Stimulated activated CD8-positive, alpha-beta memory T cell treated with anti-CD3 and anti-CD28 coated beads, Interleukin-15, amount 100 ng/mL, for 48 hours (primary cell): ENCODE results near the gene PI4KA.
A peak's percentile ranks its signal among the peaks of the same experiment; 100 is the strongest.
"Not testable (repeated sequence)": the region's sequence is repeated elsewhere in the genome, so short reads cannot be mapped to it uniquely, and the experiment has no call there.

Experiments
- DNase-seq, 2 donors: peaks; one replicate each; pipeline ENCODE4 v3.0.0-alpha.2; 2020; ENCODE audit warnings: low read depth in 2 of 2

The PI4KA gene

GRCh38 chr22:20776624-20777405 is 81.8 kb downstream of the PI4KA start:
- DNase-seq: no peak

- DNase-seq: no peak
Observed at GRCh38 chr22:20775342-20775895, 83.2 kb downstream of the PI4KA start.

- no peak for DNase-seq
Observed at GRCh38 chr22:20774882-20775281, 83.7 kb downstream of the PI4KA start.

GRCh38 chr22:20773793-20774212 is 84.8 kb downstream of the PI4KA start, which contains the start of gene SERPIND1:
SERPIND1 (plus strand) TSS chr22:20774113; CDS start chr22:20779313, 5,200 bp downstream.
- no peak for DNase-seq

GRCh38 chr22:20771918-20772625 is 86.5 kb downstream of the PI4KA start:
- DNase-seq: no peak

GRCh38 chr22:20769496-20769826 is 89.2 kb downstream of the PI4KA start:
- DNase-seq: not testable (repeated sequence)

GRCh38 chr22:20766530-20766929 is 92.1 kb downstream of the PI4KA start:
- DNase-seq: no peak

GRCh38 chr22:20765938-20766337 is 92.7 kb downstream of the PI4KA start:
- DNase-seq: no peak

GRCh38 chr22:20764729-20765128 is 93.9 kb downstream of the PI4KA start:
- DNase-seq: no peak

GRCh38 chr22:20764471-20764720 is 94.2 kb downstream of the PI4KA start:
- no peak for DNase-seq

- no peak for DNase-seq
Observed at GRCh38 chr22:20763630-20764470, 94.8 kb downstream of the PI4KA start.

GRCh38 chr22:20762233-20762796 is 96.3 kb downstream of the PI4KA start:
- DNase-seq: no peak

- no peak for DNase-seq
Observed at GRCh38 chr22:20761536-20761935, 97.1 kb downstream of the PI4KA start.

- no peak for DNase-seq
Observed at GRCh38 chr22:20760084-20760483, 98.5 kb downstream of the PI4KA start.

GRCh38 chr22:20758688-20759087 is 99.9 kb downstream of the PI4KA start:
- no peak for DNase-seq

GRCh38 chr22:20756846-20757245 is 101.8 kb downstream of the PI4KA start:
- DNase-seq: no peak

GRCh38 chr22:20752873-20753272 is 105.7 kb downstream of the PI4KA start:
- DNase-seq: no peak

- no peak for DNase-seq
Observed at GRCh38 chr22:20752104-20752741, 106.4 kb downstream of the PI4KA start.

GRCh38 chr22:20751185-20751851 is 107.3 kb downstream of the PI4KA start:
- DNase-seq: no peak

- peak; percentile 14 to 17 for DNase-seq
Observed at GRCh38 chr22:20750461-20751184, 108.0 kb downstream of the PI4KA start.
